Measurements from ENCODE around the gene TRPM3.

TRPM3 gene

GRCh38 chr9:70601000-70601951 lies 520.1 kb downstream of the TRPM3 start:
- DNase-seq: peak; percentile 25 to 39

GRCh38 chr9:70600506-70600905 lies 520.9 kb downstream of the TRPM3 start:
- DNase-seq: no peak

GRCh38 chr9:70597886-70598285 lies 523.5 kb downstream of the TRPM3 start:
- no peak for DNase-seq

DNA sequence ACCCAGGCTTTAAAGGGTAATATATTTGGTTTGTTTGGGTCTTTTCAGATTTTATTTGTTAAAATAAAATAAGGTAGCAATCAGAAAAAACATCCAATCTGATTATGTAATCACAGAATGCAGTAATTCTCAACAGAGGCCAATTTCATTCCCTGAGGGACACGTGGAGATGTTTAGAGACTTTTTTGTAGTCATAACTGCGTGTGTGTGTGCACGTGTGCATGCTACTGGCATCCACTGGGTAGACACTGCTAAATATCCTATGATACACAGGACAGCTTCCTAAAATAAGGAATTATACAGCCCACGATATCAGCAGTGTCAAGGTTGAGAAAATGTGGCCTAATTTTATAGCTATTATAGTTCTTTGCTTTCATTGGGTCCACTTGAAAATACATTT lies 526.2 kb downstream of the TRPM3 start:
- DNase-seq: no peak

DNA sequence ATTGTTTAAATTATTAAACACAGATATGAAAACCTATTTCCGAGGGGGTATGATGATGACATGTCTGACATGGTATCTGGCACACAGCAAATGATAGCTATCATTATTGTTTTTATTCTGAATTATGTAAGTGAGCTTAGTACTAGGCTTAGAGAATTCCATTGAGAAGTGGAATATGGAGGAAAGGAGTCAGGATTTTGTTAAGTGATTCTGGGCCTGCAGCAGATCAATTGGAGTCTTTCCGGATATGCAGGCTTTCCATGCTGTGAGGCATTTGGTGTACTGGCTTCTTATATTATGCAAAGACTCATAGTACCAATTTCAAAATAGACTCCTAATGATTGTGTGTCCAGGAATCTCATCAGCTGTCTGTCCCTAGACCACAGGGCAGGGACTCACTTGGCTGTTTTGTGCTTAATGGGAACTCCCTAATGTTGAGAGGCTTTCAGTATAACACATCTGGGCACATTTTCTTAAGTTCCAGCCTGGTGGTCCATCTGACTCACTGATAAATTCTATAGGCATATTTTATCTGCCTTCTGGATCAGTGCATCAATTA lies 527.0 kb downstream of the TRPM3 start:
- no peak for DNase-seq

- DNase-seq: no peak
Measured at GRCh38 chr9:70593241-70593640, 528.2 kb downstream of the TRPM3 start.

GRCh38 chr9:70590315-70590677 lies 531.1 kb downstream of the TRPM3 start:
- DNase-seq: no peak

GRCh38 chr9:70589571-70590314 lies 531.7 kb downstream of the TRPM3 start:
- no peak for DNase-seq

GRCh38 chr9:70588999-70589398 lies 532.4 kb downstream of the TRPM3 start:
- no peak for DNase-seq

- DNase-seq: no peak
Measured at GRCh38 chr9:70588381-70588780, 533.0 kb downstream of the TRPM3 start.

DNA sequence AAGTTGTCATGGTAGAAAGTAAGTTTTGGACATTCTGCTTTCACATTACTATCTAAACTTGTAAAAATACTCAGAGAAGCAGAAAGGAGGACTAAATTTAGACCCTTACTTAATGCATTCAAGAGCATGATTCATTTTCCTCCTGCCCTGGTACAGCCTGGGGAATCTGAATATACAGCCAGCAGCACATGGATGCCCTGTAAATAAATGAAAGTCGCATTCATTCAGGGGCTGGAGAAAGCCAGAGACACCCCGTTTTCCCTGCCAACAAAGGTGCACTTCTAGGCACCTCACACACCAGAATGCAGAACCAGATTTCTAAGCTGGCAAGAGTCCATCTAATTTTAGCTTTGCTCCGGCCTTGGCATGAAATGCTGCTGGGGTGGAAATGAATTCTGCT lies 534.2 kb downstream of the TRPM3 start:
- no peak for DNase-seq

DNA sequence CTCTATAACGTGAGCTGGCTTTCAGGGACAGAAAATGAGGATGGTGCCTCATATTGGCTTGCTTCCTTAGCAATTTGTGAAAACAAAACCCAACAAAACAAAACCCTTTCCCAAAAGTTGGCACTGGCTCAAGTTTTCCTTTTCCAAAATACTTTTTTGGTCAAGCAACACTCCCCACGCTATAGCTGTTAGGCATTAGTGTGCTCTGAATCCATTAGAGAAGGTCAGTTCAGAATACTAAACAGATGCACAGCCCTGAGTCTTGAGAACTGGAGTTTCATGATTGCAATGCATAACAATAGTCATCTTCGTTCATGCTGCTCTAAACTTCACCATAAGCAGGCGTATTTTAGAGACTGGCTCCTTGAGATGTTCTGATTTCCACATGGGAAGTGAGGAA lies 534.9 kb downstream of the TRPM3 start:
- no peak for DNase-seq

DNA sequence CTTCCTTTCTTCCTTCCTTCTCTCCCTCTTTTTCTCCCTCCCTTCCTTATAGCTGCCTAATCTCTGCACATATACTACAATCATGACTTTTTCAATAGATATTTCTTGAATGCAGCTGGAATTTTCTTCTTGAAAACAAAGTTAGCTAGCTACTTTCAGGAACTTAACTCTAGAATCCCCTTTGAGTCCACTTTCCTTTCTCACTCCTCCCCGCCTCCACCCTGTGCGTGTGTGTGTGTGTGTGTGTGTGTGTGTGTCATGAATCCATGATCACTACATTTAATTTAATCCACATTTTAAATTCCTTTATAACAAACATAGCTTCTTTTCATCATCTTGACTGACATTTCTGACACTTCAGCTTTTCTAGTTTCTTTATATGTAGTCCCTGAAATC lies 539.5 kb downstream of the TRPM3 start:
- DNase-seq: no peak

DNA sequence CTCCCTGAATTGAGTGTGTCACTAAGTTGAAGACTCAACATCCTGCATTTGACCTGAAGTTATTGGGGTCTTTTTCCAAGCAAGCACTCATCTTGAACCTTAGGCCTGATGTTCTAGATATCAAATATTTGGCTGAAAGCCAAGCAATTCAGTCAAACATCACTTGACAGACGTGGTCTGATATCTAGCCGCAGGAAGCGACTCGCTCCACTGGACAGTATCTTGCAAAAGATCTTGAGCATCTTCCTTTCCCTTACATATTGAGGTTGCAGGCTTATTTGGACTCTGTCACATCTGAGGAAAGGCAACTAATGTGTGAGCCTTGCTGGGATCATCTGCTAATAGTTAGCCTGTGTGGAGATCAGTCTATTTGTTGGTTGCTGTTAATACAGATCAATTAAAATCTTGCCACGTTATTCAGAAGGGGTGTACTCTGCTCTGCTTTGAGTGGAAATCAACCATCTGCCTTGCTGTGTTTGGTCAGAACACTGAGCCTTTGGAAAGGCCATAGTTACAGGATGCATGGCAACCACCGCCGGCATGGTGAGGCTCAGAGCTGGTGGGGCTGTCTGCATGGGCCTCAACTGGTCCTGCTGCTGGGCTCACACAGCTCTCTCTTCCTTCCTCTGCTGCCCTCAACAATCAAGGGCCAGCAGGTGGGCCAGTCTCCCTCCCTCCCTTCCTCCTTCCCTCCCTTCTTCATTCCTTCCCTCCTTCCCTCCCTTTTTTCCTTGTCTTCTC lies 540.0 kb downstream of the TRPM3 start:
- DNase-seq: no peak

- DNase-seq: no peak
Measured at GRCh38 chr9:70580606-70581195, 540.7 kb downstream of the TRPM3 start.

GRCh38 chr9:70579686-70580085 lies 541.7 kb downstream of the TRPM3 start:
- DNase-seq: no peak

- no peak for DNase-seq
Measured at GRCh38 chr9:70578720-70579119, 542.7 kb downstream of the TRPM3 start.

GRCh38 chr9:70577671-70578070 lies 543.8 kb downstream of the TRPM3 start:
- no peak for DNase-seq

DNA sequence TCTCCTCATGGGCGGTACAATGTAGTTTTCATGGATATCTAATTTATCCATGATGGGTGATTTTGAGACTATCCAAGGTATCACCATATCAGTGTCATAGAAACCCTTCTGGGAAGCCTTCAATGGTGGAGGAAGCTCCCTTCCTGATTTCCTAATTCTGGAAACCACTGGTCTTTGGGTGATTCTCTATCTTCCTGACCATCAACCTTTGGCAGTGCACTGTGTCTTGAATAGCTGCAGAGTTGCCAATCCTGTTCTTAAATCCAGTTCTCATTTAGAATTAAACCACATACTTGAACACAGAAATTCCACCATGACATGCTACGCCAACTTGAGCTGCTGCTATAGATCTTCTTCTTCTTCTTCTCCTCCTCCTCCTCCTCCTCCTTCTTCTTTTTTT lies 545.3 kb downstream of the TRPM3 start:
- DNase-seq: no peak

DNA sequence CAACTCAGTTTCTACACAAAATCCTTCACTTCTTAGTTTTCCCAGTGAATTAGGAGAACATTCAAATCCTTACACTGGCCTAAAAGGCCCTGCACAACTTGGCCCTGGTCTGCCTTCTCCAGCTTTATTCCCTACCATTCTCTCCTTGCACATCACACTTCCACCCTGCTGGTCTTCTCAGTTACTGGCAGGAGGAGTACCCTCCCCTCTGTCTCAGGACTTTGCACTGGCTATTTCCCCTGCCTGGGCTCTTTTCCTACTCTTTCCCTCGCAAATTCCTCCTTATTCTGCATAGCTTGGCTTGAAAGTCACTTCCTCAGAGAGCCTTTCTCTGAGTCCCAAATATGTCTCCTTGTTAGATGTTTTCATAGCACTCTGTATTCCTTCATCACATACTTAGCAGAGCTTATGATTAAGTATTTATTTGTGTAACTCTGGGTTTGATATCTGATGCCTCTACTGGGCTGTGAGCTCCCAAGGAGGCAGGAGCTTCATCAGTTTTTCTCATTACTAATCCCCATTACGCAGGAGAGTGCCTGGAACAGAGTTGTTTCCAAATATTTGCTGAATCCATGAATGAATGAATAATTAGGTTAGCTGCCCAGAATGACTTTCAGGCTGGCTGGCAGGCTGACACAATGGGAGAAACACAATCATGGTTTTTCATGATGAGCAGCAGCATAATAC lies 547.1 kb downstream of the TRPM3 start:
- DNase-seq: no peak

DNA sequence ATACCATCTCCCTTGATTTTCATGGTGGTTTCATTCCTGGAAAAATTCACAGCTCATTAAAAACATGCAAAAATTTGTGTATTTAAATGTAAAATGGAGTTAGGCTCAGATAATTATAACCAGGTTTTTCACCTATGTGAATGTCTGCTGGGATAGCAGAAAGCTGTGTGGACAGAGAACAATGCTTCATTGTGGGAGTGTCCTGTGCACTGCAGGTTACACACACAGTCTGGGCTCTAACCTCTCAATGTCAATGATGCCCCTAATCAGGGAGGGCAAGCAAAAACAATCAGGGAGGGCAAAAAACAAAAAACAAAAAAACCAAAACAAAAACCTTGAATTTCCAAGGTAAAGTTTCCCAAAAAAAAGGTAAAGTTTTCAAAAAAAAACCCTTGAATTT lies 548.1 kb downstream of the TRPM3 start:
- peak; percentile 75 to 82 for DNase-seq

GRCh38 chr9:70571258-70571657 lies 550.2 kb downstream of the TRPM3 start:
- DNase-seq: no peak

Data from NCI-H526 (cell line).